ENCODE data around the gene PLAGL2. TPM values are rescaled to one million over a fixed set of nuclear protein-coding genes. Genes with fewer than 3 reads are reported as not detected.

The PLAGL2 gene
- 3.5 and 3.6 TPM in 2 replicates for total RNA-seq

GRCh38 chr20:32207626-32208498 is at the start of gene PLAGL2, which contains the start of gene POFUT1:
Gene PLAGL2, minus strand, starts transcription at chr20:32207743. Its CDS starts 5,565 bp downstream, at chr20:32202178.
Gene POFUT1, plus strand, starts transcription at chr20:32207880. Its CDS starts 62 bp downstream, at chr20:32207942.

Other genes with a start within 250 kb of the PLAGL2 start
- under 0.01 TPM in 1 of 2 replicates, not detected in the other for gene XKR7, start 239.6 kb downstream of the PLAGL2 start, total RNA-seq
- not detected in 2 replicates for gene CCM2L, start 197.3 kb downstream of the PLAGL2 start, total RNA-seq
- not detected in 2 replicates for gene HCK, start 155.5 kb downstream of the PLAGL2 start, total RNA-seq
- 24.9 and 28.1 TPM in 2 replicates for gene TM9SF4, start 98.0 kb downstream of the PLAGL2 start, total RNA-seq
- 43.0 and 46.2 TPM in 2 replicates for gene POFUT1, start 137 bp upstream of the PLAGL2 start, total RNA-seq
- 16.5 and 17.5 TPM in 2 replicates for gene KIF3B, start 69.9 kb upstream of the PLAGL2 start, total RNA-seq
- gene ASXL1, start 150.6 kb upstream of the PLAGL2 start, total RNA-seq = 20.5 and 22.6 TPM in 2 replicates

All from bronchus fibroblast of lung (primary cell).